AG09309 (cell line): ENCODE results near the gene IGSF9.

Experiments used
- DNase-seq: peaks from one replicate; pipeline ENCODE4 v3.0.0-alpha.2; 2010; ENCODE audit warnings: low read depth
- H3K4me3 ChIP-seq: 2 replicates; pipeline ENCODE4 v1.5.1; 2011; ENCODE audit warnings: mild to moderate bottlenecking, low read depth, low read length, moderate library complexity; ENCODE audit not compliant: control insufficient read depth
- TF ChIP-seq, protein P1 (sequence below): IDR thresholded peaks from 2 replicates; pipeline ENCODE4 v1.5.1; 2011; ENCODE audit warnings: mild to moderate bottlenecking, low read depth, low read length, inconsistent platforms; ENCODE audit not compliant: insufficient read depth, control insufficient read depth; ENCODE audit errors: missing control alignments

The IGSF9 gene

DNA sequence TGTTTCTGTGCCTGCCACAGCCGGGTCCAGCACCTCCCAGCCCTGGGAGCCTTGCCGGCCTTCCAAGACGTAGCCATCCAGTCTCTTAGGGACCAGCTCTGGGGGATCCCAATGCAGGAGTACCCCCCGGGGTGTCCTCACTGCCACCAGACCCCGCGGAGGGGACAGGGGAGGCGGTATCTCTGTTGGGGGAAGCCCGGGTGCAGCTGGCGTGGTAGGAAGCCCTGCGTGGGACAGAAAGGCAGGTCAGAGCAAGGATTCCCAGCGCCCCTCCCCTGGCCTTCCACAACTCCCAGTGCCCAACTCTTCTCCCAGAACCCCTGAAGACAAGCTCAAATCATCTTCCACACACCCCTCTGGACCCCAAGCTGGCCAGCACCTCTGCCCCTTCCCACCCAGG, 15.2 kb downstream of the IGSF9 start:
- TF ChIP-seq, protein P1, sequence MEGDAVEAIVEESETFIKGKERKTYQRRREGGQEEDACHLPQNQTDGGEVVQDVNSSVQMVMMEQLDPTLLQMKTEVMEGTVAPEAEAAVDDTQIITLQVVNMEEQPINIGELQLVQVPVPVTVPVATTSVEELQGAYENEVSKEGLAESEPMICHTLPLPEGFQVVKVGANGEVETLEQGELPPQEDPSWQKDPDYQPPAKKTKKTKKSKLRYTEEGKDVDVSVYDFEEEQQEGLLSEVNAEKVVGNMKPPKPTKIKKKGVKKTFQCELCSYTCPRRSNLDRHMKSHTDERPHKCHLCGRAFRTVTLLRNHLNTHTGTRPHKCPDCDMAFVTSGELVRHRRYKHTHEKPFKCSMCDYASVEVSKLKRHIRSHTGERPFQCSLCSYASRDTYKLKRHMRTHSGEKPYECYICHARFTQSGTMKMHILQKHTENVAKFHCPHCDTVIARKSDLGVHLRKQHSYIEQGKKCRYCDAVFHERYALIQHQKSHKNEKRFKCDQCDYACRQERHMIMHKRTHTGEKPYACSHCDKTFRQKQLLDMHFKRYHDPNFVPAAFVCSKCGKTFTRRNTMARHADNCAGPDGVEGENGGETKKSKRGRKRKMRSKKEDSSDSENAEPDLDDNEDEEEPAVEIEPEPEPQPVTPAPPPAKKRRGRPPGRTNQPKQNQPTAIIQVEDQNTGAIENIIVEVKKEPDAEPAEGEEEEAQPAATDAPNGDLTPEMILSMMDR = no peak
- no peak for DNase-seq
- no peak overlapping the region for H3K4me3 ChIP-seq

DNA sequence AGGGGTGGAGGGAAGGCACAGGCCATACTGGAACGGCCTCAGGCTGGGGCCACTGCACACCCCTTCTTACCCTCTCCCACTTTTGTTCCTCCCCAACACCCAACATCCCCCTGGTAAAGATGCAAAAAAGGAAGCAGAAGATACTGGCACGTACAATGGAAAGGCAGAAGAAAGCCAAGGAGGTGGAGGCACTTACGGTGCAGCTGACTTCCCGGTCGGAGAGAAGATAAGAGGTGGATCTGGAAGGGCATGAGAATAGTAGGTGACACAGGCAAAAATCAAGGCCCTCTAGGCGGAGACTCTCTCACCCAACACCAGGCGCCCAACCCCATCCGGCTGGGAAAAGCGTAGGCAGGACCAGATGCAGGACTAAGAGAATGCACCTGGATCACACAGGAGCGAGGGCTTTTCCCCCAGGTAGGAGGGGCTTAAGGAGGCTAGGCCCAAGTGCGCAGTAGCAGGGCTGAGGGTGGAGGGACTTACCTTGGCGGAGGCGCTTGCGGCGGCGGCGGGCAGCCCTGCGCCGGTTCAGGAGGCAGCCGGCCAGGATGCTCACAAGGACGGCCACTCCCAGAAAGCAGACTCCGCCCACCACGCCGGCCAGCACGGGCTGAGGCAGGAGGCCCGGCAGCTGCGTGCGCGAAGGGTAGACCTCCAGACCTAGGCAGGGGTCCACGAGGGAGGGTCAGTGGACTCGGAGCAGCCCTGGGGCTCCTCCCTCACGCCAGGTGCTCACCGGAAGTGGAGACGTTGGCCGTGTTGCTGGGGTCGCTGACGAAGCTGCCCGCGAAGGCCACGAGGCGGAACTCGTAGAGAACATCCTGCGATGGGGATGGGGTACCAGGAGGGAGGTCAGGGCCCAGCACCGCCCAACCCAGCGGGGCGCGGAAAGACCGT, 16.0 kb downstream of the IGSF9 start:
- no peak overlapping the region for H3K4me3 ChIP-seq
- TF ChIP-seq, protein P1 = no peak
- DNase-seq = no peak

DNA sequence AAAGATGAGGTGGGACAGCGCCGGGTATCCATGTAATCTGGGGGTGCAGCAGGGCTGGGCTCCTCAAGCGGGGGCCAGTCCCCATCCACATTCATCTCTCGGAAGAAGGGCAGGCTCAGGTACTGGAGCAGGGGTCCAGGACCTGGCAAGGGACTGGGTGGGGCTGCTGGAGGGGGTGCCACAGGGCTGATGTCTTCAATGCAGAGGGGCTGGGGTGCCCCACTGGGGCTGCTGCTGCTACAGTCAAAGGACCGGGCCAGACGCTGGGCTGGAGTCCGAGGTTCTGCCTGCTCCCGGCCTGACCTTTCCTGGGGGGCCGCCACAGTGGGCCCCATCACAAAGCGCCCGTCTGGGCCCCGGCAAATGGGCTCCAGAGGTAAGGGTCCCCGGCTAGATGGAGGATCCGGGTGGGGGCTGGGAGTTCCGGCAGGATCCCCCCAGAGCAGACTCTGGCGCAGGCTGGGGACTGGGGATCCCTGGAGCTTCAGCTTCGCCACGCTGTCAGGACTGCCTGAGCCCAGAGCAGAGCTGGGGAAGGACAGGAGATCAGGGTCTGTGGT, 16.8 kb downstream of the IGSF9 start:
- DNase-seq = no peak

DNA sequence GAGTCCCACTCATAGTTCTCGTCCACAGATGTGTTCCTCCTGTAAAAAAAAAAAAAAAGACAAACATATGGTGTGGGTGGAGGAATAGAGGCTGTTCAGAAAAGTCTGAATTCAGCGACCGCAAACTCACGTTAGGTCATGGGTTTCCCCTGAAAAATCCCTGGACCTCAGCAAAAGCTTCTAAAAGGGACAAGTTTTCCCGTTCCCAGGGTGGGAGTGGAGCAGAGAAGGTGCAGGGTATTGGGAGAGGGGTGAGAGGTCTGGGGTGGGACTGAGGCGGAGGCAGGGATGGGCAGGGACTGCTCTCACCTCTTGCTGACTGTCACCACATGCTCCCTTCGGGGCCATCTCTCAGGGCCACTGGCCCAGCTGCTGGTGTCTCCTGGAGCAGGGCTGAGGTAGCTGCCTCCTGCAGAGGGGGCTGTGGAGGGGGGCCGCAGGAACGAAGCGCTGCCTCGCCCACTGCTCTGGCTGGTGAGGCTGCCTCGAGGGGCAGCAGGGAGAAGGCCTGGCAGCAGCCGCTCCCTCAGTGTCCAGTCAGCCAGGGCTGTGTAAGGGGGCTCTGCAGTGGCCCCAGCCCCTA, 17.5 kb downstream of the IGSF9 start:
- H3K4me3 ChIP-seq = no peak overlapping the region
- DNase-seq = no peak
- TF ChIP-seq, protein P1 = no peak

More for the DNA sequence above, 16.8 kb downstream of the IGSF9 start:
- H3K4me3 ChIP-seq = no peak overlapping the region
- TF ChIP-seq, protein P1 = no peak

DNA sequence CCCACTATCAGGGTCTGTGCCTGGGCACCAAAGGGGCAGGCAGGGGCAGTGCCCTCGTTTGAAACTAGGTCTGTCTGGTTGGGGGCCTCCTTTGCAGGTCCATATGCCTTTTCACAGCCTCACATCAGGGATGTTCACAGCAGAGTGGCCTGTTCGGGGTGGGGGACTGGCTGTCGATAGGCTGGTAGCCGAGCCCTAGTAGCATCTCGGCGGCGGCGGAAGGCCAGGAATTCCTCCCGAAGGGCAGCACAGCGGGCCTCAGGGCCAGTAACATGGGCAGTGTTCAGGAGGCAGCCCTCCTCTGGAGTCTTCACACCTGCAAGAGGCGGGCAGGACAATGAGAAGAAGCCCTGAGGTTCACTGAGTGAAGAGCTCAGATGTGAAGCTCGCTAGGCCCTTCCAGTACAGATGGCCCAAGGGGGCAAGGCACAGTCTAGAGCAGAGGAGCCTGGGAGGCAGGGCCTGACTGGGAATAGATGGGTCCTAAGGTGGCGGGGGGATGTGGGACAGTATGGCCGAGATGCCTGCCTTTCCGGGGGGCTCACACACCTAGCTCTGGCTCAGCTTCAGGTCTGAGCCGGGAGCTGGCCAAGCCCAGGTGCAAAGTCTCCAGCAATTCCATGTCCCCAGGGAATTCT, 18.1 kb downstream of the IGSF9 start:
- no peak overlapping the region for H3K4me3 ChIP-seq
- DNase-seq = no peak
- TF ChIP-seq, protein P1 = no peak

DNA sequence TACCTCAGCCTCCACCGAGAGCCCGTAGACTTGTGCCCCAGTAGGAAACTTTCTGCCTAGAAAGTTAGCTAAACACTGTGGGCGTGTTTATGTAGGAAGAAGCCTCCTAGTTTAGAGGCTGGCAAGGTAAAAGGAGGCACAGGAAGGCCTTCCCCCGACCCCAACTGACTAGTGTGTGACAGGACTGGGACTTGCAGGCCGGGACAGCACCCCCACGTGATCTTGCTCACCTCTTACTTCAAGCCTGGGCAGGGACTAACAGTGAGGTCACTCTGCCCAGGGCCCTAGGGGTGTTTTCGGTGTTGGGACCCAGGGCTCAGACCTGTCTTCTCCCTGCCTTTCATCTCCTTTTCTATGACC, 19.7 kb downstream of the IGSF9 start:
- H3K4me3 ChIP-seq = peak overlapping the region; percentile 73
- no peak for DNase-seq
- TF ChIP-seq, protein P1 = no peak
